HG02840 (cell line): Measurements from ENCODE around the gene LAT.
"Not testable (repeated sequence)": the region's sequence is repeated elsewhere in the genome, so short reads cannot be mapped to it uniquely, and the experiment has no call there.

ENCODE experiments used
- ATAC-seq: cut with Tn5 transposase; IDR thresholded peaks from one replicate; pipeline ENCODE4 v1.9.1; 2021; ENCODE audit warnings: mild to moderate bottlenecking, moderate library complexity, moderate number of reproducible peaks; ENCODE audit not compliant: unreplicated experiment, low FRiP score

Gene LAT

GRCh38 chr16:28975158-28975599, 9.7 kb upstream of the LAT start:
- peak; percentile 26 for ATAC-seq

DNA sequence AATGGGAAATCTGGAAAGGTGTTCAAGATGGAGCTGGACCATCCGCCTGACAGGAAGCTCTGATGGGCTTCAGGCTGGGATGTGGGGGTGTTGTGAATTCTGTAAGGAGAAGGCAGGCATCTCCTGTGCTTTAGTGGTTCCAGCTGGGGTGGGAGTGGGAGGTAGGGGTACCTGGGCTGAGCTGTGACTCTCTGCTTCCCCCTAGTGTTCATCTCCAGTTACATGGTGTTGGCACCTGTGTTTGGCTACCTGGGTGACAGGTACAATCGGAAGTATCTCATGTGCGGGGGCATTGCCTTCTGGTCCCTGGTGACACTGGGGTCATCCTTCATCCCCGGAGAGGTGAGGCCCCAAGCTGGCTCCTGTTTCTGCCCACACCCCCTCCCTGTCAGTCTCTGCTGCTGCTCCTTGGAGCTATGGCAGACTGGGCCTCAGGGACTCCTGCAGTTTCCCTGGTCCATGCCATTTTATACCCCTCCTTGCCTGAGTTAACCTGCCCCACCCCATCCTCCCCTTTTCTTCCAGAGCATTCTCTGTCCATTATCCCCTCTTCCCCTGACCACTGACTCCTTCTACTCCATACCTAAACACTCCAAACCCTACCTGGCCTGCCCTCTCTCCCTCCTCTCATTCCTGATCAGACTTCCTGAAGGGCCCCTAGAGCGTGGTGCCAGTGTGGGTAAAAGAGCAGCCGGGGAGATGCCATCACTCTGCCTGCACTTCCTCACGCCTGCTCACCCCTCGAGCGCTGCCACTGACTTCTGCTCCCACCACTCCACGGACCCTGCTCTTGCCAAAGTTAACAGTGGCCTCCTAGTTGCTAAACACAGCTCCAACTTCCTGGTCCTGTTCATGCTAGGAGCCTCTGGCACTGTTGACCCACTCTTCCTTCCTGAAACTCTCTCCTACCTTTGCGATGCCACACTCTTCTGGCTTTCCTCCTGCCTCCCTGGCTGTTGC, 6.9 kb upstream of the LAT start:
- no peak for ATAC-seq

DNA sequence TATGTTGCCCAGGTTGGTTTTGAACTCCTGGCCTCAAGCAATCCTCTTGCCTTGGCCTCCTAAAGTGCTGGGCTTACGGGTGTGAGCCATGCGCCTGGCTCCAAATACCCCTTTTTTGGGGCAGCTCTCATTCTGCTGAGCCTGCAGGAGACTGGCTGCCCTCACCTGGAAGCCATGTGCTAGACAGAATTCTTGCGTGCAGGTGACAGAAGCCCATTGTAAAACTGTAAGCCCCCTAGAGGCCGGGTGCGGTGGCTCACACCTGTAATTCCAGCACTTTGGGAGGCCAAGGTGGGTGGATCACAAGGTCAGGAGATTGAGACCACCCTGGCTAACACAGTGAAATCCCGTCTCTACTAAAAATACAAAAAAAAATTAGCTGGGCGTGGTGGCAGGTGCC, 4.5 kb upstream of the LAT start:
- ATAC-seq = not testable (repeated sequence)

- ATAC-seq = no peak
Observed at GRCh38 chr16:28980929-28981328, 3.9 kb upstream of the LAT start.

- ATAC-seq = no peak
Observed at GRCh38 chr16:28981517-28981916, 3.3 kb upstream of the LAT start.

- no peak for ATAC-seq
Observed at GRCh38 chr16:28982418-28982817, 2.4 kb upstream of the LAT start.

GRCh38 chr16:28982949-28983348, 1.9 kb upstream of the LAT start:
- no peak for ATAC-seq

DNA sequence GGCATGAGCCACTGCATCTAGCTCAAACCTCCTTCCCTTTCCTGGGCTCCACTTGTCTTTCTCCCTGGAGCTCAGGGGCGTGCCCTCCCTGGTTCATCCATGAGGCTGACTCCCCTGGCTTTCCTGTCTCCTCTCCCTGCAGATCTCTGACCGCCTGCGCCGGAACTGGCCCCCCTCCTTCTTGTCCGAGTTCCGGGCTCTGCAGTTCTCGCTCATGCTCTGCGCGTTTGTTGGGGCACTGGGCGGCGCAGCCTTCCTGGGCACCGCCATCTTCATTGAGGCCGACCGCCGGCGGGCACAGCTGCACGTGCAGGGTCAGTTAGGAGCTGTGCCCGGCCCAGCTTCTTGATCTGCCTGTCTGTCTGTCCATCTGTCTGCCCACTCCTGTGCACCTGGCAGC, 1.2 kb upstream of the LAT start:
- ATAC-seq = no peak

GRCh38 chr16:28984091-28984490, 761 bp upstream of the LAT start:
- ATAC-seq = no peak

GRCh38 chr16:28985211-28986041, 574 bp downstream of the LAT start:
- ATAC-seq = no peak

DNA sequence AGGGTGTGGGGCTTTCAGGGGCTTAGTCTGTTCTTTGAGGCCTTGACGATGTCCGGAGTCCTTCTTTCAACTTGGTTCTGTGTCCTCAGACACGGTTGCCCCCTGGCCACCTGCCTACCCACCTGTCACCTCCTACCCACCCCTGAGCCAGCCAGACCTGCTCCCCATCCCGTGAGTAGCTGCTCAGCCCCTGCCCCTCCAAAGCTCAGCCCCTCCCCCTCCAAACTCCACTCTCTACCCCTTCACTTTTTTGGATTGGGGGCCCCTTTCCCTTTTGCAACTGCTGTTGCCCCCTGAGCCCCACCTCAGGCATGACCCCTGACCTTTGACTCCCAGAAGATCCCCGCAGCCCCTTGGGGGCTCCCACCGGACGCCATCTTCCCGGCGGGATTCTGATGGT, 1.2 kb downstream of the LAT start:
- ATAC-seq = no peak

- ATAC-seq = no peak
Observed at GRCh38 chr16:28986492-28986891, 1.6 kb downstream of the LAT start.

DNA sequence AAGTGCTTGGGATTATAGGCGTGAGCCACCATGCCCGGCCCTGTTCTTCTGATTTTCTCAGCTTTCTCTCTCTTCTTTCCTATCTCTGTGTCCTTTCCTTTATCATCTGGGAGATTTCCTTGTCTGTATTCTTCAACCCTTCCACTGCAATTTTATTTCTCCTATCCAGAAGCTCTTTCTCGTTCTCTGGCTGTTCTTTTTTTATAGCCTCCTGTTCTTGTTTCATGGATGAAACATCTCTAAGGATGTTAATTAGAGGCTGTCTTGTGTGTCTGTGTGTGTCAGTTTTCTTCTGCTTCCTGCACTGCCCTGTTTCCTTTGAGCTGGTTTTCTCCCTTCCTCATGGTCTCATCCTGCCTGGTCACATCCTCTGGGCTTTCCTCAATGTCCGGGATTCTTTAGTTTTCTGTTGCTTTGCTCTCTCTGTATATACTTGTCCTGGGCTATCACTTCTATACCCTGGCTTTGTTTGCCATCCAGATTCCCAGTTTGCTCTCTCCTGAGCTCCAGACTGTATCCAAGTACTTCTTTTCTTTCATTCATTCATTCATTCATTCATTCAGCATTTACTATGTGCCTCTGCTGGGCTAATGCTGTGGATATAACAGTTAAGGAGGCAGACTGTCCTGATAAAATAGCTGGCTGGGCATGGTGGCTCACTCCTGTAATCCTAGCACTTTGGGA, 2.5 kb downstream of the LAT start:
- no peak for ATAC-seq

- no peak for ATAC-seq
Observed at GRCh38 chr16:28989363-28989762, 4.5 kb downstream of the LAT start.

GRCh38 chr16:28990375-28991040, 5.7 kb downstream of the LAT start:
- no peak for ATAC-seq

GRCh38 chr16:28991687-28992086, 6.8 kb downstream of the LAT start:
- no peak for ATAC-seq

DNA sequence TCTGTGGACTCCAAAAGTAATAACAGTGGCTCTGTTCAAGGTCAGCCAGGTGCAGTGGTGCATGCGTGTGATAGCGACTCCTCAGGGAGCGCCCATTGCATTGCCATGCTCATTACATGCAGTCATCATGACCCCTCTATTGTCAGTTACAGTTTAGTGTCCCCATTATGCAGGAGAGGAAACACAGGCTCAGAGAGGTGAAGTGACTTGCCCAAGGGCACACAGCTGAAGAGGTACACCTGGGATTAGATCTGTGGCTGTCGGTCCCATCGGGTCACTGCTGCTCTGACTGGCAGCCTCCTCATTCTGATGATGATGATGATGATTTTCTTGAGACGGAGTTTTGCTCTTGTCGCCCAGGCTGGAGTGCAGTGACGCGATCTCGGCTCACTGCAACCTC, 7.6 kb downstream of the LAT start:
- no peak for ATAC-seq

DNA sequence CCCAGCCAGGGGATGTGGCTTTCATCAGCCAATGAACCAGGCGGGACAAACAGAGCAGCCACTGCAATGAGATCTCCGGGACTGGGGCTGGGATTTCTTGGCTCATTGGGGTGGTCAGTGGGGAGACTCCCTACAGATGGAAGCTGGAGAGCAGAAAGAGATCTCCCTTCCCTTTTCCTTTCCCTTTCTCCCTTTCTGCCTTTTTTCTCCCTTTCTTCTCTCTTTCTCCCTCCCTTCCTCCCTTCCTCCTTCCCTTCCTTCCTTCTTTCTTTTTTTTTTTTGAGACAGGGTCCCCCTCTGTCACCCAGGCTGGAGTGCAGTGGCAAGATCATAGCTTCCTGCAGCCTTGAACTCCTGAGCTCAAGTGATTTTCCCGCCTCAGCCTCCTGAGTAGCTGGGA, 14.0 kb downstream of the LAT start:
- ATAC-seq = no peak

- no peak for ATAC-seq
Observed at GRCh38 chr16:28999577-28999976, 14.7 kb downstream of the LAT start.

GRCh38 chr16:29000019-29000418, 15.2 kb downstream of the LAT start:
- ATAC-seq = no peak
